ENCODE measurements around the gene ELF3. TPM values are rescaled to one million over a fixed set of nuclear protein-coding genes. Genes with fewer than 3 reads are reported as not detected.

The ELF3 gene
- total and polyA plus RNA-seq, 4 donors, result 10.1 to 38.7 (median 25.6) TPM

DNA sequence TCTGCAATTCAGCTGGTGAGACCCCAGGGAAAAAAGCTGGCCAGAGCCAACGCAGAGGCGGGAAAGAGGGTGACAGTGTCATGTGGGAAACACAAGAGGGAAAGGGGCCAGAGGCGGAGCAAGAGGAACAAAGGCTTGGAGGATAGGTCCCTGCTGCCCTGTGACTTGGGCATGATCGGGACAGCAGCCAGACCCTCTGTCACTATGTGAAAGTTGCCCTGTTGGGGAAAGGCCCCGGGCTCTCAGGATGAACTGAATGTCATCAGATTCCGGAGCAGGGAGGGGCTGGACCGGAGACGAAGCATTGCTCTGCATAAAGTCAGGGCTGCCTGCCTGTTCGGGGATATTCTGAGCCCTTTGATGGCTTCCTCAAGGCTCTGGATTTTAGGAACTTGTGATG, 5.7 kb upstream of the ELF3 start:
- Histone ChIP-seq H3K27me3 (ENCODE audit: control insufficient read depth in 4 of 4, insufficient read depth in 4 of 4, low read length in 3 of 4) (no peaks in the 10 kb centered on the region), H3K36me3 (ENCODE audit: control insufficient read depth in 4 of 4, insufficient read depth in 3 of 4, low read depth in 1 of 4, low read length in 3 of 4) (peaks cover 9 to 54% (median 39%) of the 10 kb centered on the region in 4 donors), H3K4me3 (ENCODE audit: low read depth in 1 of 3, low read length in 3 of 3) (no peak overlapping the region), H3K4me1 (ENCODE audit: control insufficient read depth in 4 of 4, insufficient read depth in 4 of 4, low read length in 3 of 4) (peaks cover 0 to 11% (median 5%) of the 10 kb centered on the region in 4 donors), H3K9me3 (ENCODE audit: control insufficient read depth in 4 of 4, low read length in 3 of 4) (no peaks in the 10 kb centered on the region), H3K9ac (ENCODE audit: low read depth in 1 of 2, low read length in 2 of 2) (no peak overlapping the region), H3K27ac (ENCODE audit: low read depth in 1 of 2, low read length in 2 of 2) (no peak overlapping the region)
- TF ChIP-seq FOXA1 (IDR thresholded peaks at IDR 0.05) (no peak), YY1 (IDR thresholded peaks at IDR 0.05) (no peak), RAD21 (IDR thresholded peaks at IDR 0.05) (no peak), CTCF (IDR thresholded peaks at IDR 0.05; ENCODE audit: low read depth, low read length, missing input control) (no peak), RXRA (IDR thresholded peaks at IDR 0.05) (no peak), FOXA2 (IDR thresholded peaks at IDR 0.05) (no peak), HNF4G (IDR thresholded peaks at IDR 0.05) (no peak), MAX (IDR thresholded peaks at IDR 0.05) (no peak), TAF1 (conservative IDR thresholded peaks at IDR 0.05) (no peak), EGR1 (IDR thresholded peaks at IDR 0.05; ENCODE audit: low read depth in 2 of 2) (no peak), JUND (IDR thresholded peaks at IDR 0.05) (no peak), NR2F2 (IDR thresholded peaks at IDR 0.05) (no peak), GABPA (IDR thresholded peaks at IDR 0.05 in 1 of 2, conservative IDR thresholded peaks at IDR 0.05 in 1 of 2) (no peak)
- TF ChIP-seq, protein P1, sequence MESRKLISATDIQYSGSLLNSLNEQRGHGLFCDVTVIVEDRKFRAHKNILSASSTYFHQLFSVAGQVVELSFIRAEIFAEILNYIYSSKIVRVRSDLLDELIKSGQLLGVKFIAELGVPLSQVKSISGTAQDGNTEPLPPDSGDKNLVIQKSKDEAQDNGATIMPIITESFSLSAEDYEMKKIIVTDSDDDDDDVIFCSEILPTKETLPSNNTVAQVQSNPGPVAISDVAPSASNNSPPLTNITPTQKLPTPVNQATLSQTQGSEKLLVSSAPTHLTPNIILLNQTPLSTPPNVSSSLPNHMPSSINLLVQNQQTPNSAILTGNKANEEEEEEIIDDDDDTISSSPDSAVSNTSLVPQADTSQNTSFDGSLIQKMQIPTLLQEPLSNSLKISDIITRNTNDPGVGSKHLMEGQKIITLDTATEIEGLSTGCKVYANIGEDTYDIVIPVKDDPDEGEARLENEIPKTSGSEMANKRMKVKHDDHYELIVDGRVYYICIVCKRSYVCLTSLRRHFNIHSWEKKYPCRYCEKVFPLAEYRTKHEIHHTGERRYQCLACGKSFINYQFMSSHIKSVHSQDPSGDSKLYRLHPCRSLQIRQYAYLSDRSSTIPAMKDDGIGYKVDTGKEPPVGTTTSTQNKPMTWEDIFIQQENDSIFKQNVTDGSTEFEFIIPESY (IDR thresholded peaks at IDR 0.05), result no peak
- WGBS, result 90% methylated on average over 9 of the region's 9 CpGs
- DNase-seq (ENCODE audit: low spot score), result no peak

DNA sequence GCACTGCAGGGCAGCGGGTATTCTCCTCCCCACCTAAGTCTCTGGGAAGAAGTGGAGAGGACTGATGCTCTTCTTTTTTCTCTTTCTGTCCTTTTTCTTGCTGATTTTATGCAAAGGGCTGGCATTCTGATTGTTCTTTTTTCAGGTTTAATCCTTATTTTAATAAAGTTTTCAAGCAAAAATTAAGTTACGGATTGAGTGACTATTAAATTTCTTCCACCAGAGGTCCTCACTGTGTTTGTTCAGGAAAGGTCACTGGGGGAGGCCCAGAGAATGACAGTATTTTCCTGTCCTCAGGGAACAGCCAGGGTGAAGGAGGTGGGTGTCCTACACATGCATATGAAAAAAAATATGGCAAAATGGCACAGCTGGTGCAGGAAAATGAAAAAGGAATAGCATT, 4.4 kb upstream of the ELF3 start:
- 70% methylated on average over 2 of the region's 2 CpGs for WGBS
- Histone ChIP-seq H3K4me3 (ENCODE audit: low read depth in 1 of 3, low read length in 3 of 3) (no peak overlapping the region), H3K4me1 (ENCODE audit: control insufficient read depth in 4 of 4, insufficient read depth in 4 of 4, low read length in 3 of 4) (peaks cover 0 to 15% (median 7%) of the 10 kb centered on the region in 4 donors), H3K27ac (ENCODE audit: low read depth in 1 of 2, low read length in 2 of 2) (no peak overlapping the region), H3K9me3 (ENCODE audit: control insufficient read depth in 4 of 4, low read length in 3 of 4) (no peaks in the 10 kb centered on the region), H3K36me3 (ENCODE audit: control insufficient read depth in 4 of 4, insufficient read depth in 3 of 4, low read depth in 1 of 4, low read length in 3 of 4) (peaks cover 9 to 44% (median 31%) of the 10 kb centered on the region in 4 donors), H3K27me3 (ENCODE audit: control insufficient read depth in 4 of 4, insufficient read depth in 4 of 4, low read length in 3 of 4) (no peaks in the 10 kb centered on the region), H3K9ac (ENCODE audit: low read depth in 1 of 2, low read length in 2 of 2) (no peak overlapping the region)
- DNase-seq (ENCODE audit: low spot score), result no peak
- TF ChIP-seq JUND (IDR thresholded peaks at IDR 0.05) (no peak), NR2F2 (IDR thresholded peaks at IDR 0.05) (no peak), GABPA (IDR thresholded peaks at IDR 0.05 in 1 of 2, conservative IDR thresholded peaks at IDR 0.05 in 1 of 2) (no peak), RAD21 (IDR thresholded peaks at IDR 0.05) (peak; percentile 67 to 74), CTCF (IDR thresholded peaks at IDR 0.05; ENCODE audit: low read depth, low read length, missing input control) (peak; percentile 48), RXRA (IDR thresholded peaks at IDR 0.05) (peak; percentile 50 to 60)
- TF ChIP-seq, protein P2, sequence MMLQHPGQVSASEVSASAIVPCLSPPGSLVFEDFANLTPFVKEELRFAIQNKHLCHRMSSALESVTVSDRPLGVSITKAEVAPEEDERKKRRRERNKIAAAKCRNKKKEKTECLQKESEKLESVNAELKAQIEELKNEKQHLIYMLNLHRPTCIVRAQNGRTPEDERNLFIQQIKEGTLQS (IDR thresholded peaks at IDR 0.05), result no peak

Data from liver (tissue), 9 donors.